H1 (cell line): ENCODE results near the gene SVEP1. TPM values are rescaled to one million over a fixed set of nuclear protein-coding genes. Genes with fewer than 3 reads are reported as not detected.

Experiments
- CTCF ChIA-PET: fragments of 300-600 bp; sonication (Branson Sonifier 250); formaldehyde crosslinking; loops from one replicate; lab custom pipeline; 2021; ENCODE audit not compliant: partially characterized antibody; lab: Charles Lee
- POLR2A ChIA-PET: fragments of 300-600 bp; sonication (Branson Sonifier 250); formaldehyde crosslinking; loops from one replicate; lab custom pipeline; 2021; ENCODE audit warnings: inconsistent platforms; ENCODE audit not compliant: partially characterized antibody; lab: Charles Lee
- DNase-seq, 2 experiments: peaks; one replicate each; pipeline versions ENCODE4 v3.0.0 to v3.0.0-alpha.2; 2010 to 2022; ENCODE audit warnings: low spot score in 2 of 2, low read depth in 1 of 2, mixed read lengths in 1 of 2
- FAIRE-seq: peaks from 2 replicates; lab custom pipeline; 2011; peaks lifted over from hg19 to GRCh38; lab: Jason Lieb, UNC
- H2AFZ ChIP-seq: 2 replicates; pipeline ENCODE4 v1.8.1; 2012; ENCODE audit warnings: low read length, inconsistent platforms
- H2AK5ac ChIP-seq: 2 replicates; pipeline ENCODE4 v1.6.1; 2013; ENCODE audit warnings: low read depth, low read length
- H2BK120ac ChIP-seq: replicated peaks from 2 replicates; pipeline ENCODE3; 2013; ENCODE audit warnings: low read depth, low read length, inconsistent platforms
- H2BK12ac ChIP-seq: 2 replicates; pipeline ENCODE4 v1.6.1; 2013; ENCODE audit warnings: low read depth, low read length
- H2BK15ac ChIP-seq: 2 replicates; pipeline ENCODE4 v1.6.1; 2013; ENCODE audit warnings: low read length
- H2BK20ac ChIP-seq: 2 replicates; pipeline ENCODE4 v1.6.1; 2013; ENCODE audit warnings: low read length
- H2BK5ac ChIP-seq: 2 replicates; pipeline ENCODE4 v1.6.1; 2013; ENCODE audit warnings: low read depth, low read length
- H3K14ac ChIP-seq: 2 replicates; pipeline ENCODE4 v1.6.1; 2013; ENCODE audit warnings: inconsistent platforms; ENCODE audit not compliant: insufficient read length
- H3K18ac ChIP-seq: 2 replicates; pipeline ENCODE4 v1.6.1; 2013; ENCODE audit warnings: low read length; ENCODE audit errors: extremely low read depth
- H3K23ac ChIP-seq: 2 replicates; pipeline ENCODE4 v1.6.1; 2013; ENCODE audit warnings: inconsistent platforms; ENCODE audit not compliant: insufficient read length
- H3K23me2 ChIP-seq: 2 replicates; pipeline ENCODE4 v1.6.1; 2013; ENCODE audit warnings: low read depth, low read length
- H3K27ac ChIP-seq: 2 replicates; pipeline ENCODE4 v1.6.1; 2011; ENCODE audit warnings: low read depth, low read length, inconsistent platforms
- H3K27me3 ChIP-seq, 4 experiments: replicated peaks in 1 of 4; 1 replicate in 1 of 4; 2 replicates in 3 of 4; pipeline versions ENCODE4 v1.6.1 to v1.8.1; 2011 to 2013; ENCODE audit warnings: low read length in 3 of 4, mild to moderate bottlenecking in 3 of 4, inconsistent platforms in 2 of 4, mixed read lengths in 2 of 4, moderate library complexity in 1 of 4; ENCODE audit not compliant: control insufficient read depth in 3 of 4, insufficient read depth in 3 of 4; ENCODE audit errors: extremely low read depth in 1 of 4
- H3K36me3 ChIP-seq, 4 experiments: 2 replicates each; pipeline versions ENCODE4 v1.6.1 to v1.8.1; 2011 to 2013; ENCODE audit warnings: mild to moderate bottlenecking in 4 of 4, low read length in 3 of 4, moderate library complexity in 2 of 4, control low read depth in 1 of 4, inconsistent platforms in 1 of 4; ENCODE audit not compliant: insufficient read depth in 4 of 4, control insufficient read depth in 2 of 4
- H3K4ac ChIP-seq: replicated peaks from 2 replicates; pipeline ENCODE3; 2013; ENCODE audit warnings: low read length, low read depth, mixed read lengths, inconsistent platforms; ENCODE audit not compliant: insufficient read length
- H3K4me1 ChIP-seq, 4 experiments: replicated peaks in 1 of 4; 1 replicate in 1 of 4; 2 replicates in 3 of 4; pipeline versions ENCODE4 v1.6.1 to v1.8.1; 2011 to 2013; ENCODE audit warnings: low read length in 3 of 4, inconsistent platforms in 2 of 4, mixed read lengths in 1 of 4; ENCODE audit not compliant: insufficient read depth in 4 of 4, control insufficient read depth in 3 of 4
- H3K4me2 ChIP-seq, 2 experiments: 2 replicates each; pipeline versions ENCODE4 v1.6.1 to v1.8.1; 2011 to 2013; ENCODE audit warnings: low read depth in 2 of 2, low read length in 2 of 2, control low read depth in 1 of 2, inconsistent platforms in 1 of 2, mild to moderate bottlenecking in 1 of 2; ENCODE audit not compliant: insufficient read depth in 1 of 2
- H3K4me3 ChIP-seq, 4 experiments: fragments of 200-600, 300-600 bp in 1 of 4; sonication (generic), shearing (Covaris generic), sonication (Bioruptor Twin) in 1 of 4; 2 replicates each; pipeline versions ENCODE4 v1.5.1 to v1.8.1; 2011 to 2016; ENCODE audit warnings: low read length in 4 of 4, low read depth in 3 of 4, control low read depth in 2 of 4, inconsistent platforms in 2 of 4, mild to moderate bottlenecking in 2 of 4, mixed read lengths in 1 of 4, moderate library complexity in 1 of 4; ENCODE audit not compliant: insufficient read depth in 2 of 4; ENCODE audit errors: extremely low read depth in 1 of 4
- H3K56ac ChIP-seq: replicated peaks from 2 replicates; pipeline ENCODE3; 2013; ENCODE audit warnings: low read depth, mild to moderate bottlenecking, mixed read lengths, low read length, inconsistent platforms; ENCODE audit not compliant: insufficient read length
- H3K79me1 ChIP-seq: 2 replicates; pipeline ENCODE4 v1.6.1; 2013; ENCODE audit warnings: low read depth, low read length, control low read depth
- H3K79me2 ChIP-seq, 2 experiments: 2 replicates each; pipeline versions ENCODE4 v1.6.1 to v1.8.1; 2012 to 2013; ENCODE audit warnings: low read length in 2 of 2, mild to moderate bottlenecking in 2 of 2, inconsistent platforms in 1 of 2; ENCODE audit not compliant: insufficient read depth in 2 of 2, control insufficient read depth in 1 of 2
- H3K9ac ChIP-seq, 4 experiments: replicated peaks in 1 of 4; 1 replicate in 1 of 4; 2 replicates in 3 of 4; pipeline versions ENCODE4 v1.6.1 to v1.8.1; 2011 to 2013; ENCODE audit warnings: low read depth in 3 of 4, low read length in 3 of 4, control low read depth in 2 of 4, mild to moderate bottlenecking in 2 of 4, moderate library complexity in 2 of 4, inconsistent platforms in 1 of 4; ENCODE audit errors: extremely low read depth in 1 of 4
- H3K9me3 ChIP-seq, 2 experiments: 2 replicates each; pipeline versions ENCODE4 v1.6.1 to v1.8.1; 2012 to 2013; ENCODE audit warnings: mild to moderate bottlenecking in 2 of 2, moderate library complexity in 2 of 2, control low read depth in 1 of 2, inconsistent platforms in 1 of 2, low read depth in 1 of 2, low read length in 1 of 2, mixed read lengths in 1 of 2; ENCODE audit not compliant: insufficient read depth in 2 of 2
- H4K20me1 ChIP-seq, 2 experiments: replicated peaks in 1 of 2; 2 replicates each; pipeline versions ENCODE3 to v1.8.1; 2011 to 2013; ENCODE audit warnings: inconsistent platforms in 2 of 2, low read length in 2 of 2, mild to moderate bottlenecking in 1 of 2; ENCODE audit not compliant: insufficient read depth in 2 of 2, control insufficient read depth in 1 of 2
- H4K5ac ChIP-seq: 2 replicates; pipeline ENCODE4 v1.6.1; 2013; ENCODE audit warnings: low read length, low read depth, mixed read lengths, inconsistent platforms; ENCODE audit not compliant: insufficient read length
- H4K8ac ChIP-seq: 2 replicates; pipeline ENCODE4 v1.8.0; 2013; ENCODE audit warnings: mild to moderate bottlenecking, moderate library complexity, low read length, inconsistent platforms; ENCODE audit not compliant: insufficient read depth; ENCODE audit errors: extremely low read depth
- H4K91ac ChIP-seq: replicated peaks from 2 replicates; pipeline ENCODE3; 2013; ENCODE audit warnings: low read length, mixed read lengths, inconsistent platforms; ENCODE audit not compliant: insufficient read length
- CHD2 ChIP-seq: IDR thresholded peaks from 2 replicates; pipeline ENCODE4 v1.6.1; 2012; ENCODE audit warnings: low read length, improper control_type of control experiment
- EP300 ChIP-seq, 2 experiments: IDR thresholded peaks; 1 replicate in 1 of 2; 2 replicates in 1 of 2; pipeline ENCODE4 v1.6.1; 2011 to 2012; ENCODE audit warnings: low read depth in 2 of 2, low read length in 2 of 2, mild to moderate bottlenecking in 2 of 2, borderline replicate concordance in 1 of 2, inconsistent platforms in 1 of 2, moderate library complexity in 1 of 2
- PHF8 ChIP-seq: fragments of 200-600 bp; sonication (generic); conservative IDR thresholded peaks from 2 replicates; pipeline ENCODE4 v1.7.1; 2012; ENCODE audit warnings: low read depth, mild to moderate bottlenecking, inconsistent platforms, low read length, moderate library complexity
- POLR2A ChIP-seq, 2 experiments: IDR thresholded peaks; 1 replicate in 1 of 2; 2 replicates in 1 of 2; pipeline ENCODE4 v1.6.1; 2011; ENCODE audit warnings: low read depth in 2 of 2, low read length in 2 of 2, mild to moderate bottlenecking in 2 of 2; ENCODE audit errors: control extremely low read depth in 1 of 2
- POLR2AphosphoS5 ChIP-seq: IDR thresholded peaks from 2 replicates; pipeline ENCODE4 v1.6.1; 2011; ENCODE audit warnings: low read depth, low read length
- SIN3A ChIP-seq, 2 experiments: IDR thresholded peaks in 1 of 2; conservative IDR thresholded peaks in 1 of 2; 2 replicates each; pipeline ENCODE4 v1.6.1; 2011 to 2012; ENCODE audit warnings: low read length in 2 of 2, improper control_type of control experiment in 1 of 2, low read depth in 1 of 2, mild to moderate bottlenecking in 1 of 2
- ZNF274 ChIP-seq: IDR thresholded peaks from 2 replicates; pipeline ENCODE4 v1.7.0; 2012; ENCODE audit warnings: low read length, borderline replicate concordance; ENCODE audit errors: extremely low read depth
- WGBS, 2 experiments: shearing (Covaris generic) in 1 of 2; methylation state at CpG; one replicate each; pipeline versions ENCODE4 v1.1.6 to v1.1.7; 2013 to 2015; ENCODE audit warnings: low lambda C conversion rate in 2 of 2, mixed read lengths in 2 of 2, inconsistent platforms in 1 of 2, low coverage in 1 of 2, missing lambda C conversion rate in 1 of 2; ENCODE audit not compliant: insufficient replicate concordance in 2 of 2, insufficient coverage in 1 of 2, insufficient read length in 1 of 2; ENCODE audit errors: extremely low coverage in 1 of 2, missing lambda C conversion rate in 1 of 2; 5-methylcytosine and 5-hydroxymethylcytosine counted together
- polyA plus RNA-seq, 7 experiments: library from polyadenylated mRNA; depleted of rRNA in 3 of 7; stranded (reverse) in 5 of 7; unstranded in 2 of 7; fragments of >200 nt in 5 of 7; fragments of 200-250 nt in 2 of 7; gene quantifications; 1 replicate in 5 of 7; 2 replicates in 1 of 7; 4 replicates in 1 of 7; pipeline versions ENCODE4 v1.2.1 to v1.2.3, GENCODE V29; 2011 to 2013; ENCODE audit warnings: missing spikeins in 2 of 7, mixed read lengths in 2 of 7
- total RNA-seq: library from RNA; stranded (reverse); fragmentation: NEBNext Ultra II Directional; extraction: Animal tissue kit (Norgen Biotek cat#: 25700); gene quantifications from 2 replicates; pipeline ENCODE4 v1.2.1, GENCODE V29; 2021

SVEP1 gene
- total and polyA plus RNA-seq, 2 of the 8 experiments (the other 6 are each of a cell fraction or from before 2014, with no cell fraction given), result 0.11 to 0.37 TPM

DNA sequence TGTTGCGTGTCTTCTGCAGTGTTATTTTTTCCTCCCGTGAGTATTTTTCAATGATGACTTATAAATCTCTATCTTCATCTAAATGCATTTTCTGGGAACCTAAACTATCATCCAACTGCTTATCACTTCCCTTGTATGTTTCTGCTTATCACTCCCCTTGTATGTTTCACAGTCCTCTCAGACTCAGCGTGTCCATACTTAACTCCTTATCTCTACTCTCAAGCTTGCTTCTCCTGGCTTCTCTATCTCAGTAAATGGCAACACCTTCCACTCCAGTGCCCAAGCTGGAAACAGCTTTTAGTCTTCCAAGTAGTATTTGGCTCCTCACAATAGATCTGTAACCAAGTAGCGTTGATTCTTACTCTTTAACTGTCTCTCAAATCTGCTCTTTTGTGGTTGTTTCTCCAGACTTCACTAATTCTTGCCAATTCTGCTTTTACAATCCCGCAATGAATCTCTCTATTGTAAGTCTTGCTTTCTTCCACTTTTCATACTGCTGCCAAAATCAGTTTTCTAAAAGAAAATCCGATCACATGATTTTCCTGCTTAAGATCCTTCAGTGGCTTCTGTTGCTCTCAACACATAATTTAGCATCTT, 208.0 kb downstream of the SVEP1 start:
- ChIA-PET POLR2A (no interaction called here), CTCF (interaction anchor here (1.3 to 1.6 kb wide), 3 partner anchors 10 to 252 kb away, joined by 5 read pairs; no protein-coding TSS in a partner anchor)
- no peak overlapping the region for H2BK120ac ChIP-seq
- no peaks in the 10 kb centered on the region for H3K36me3 ChIP-seq
- H2AK5ac ChIP-seq, result no peak overlapping the region
- H3K4ac ChIP-seq, result no peak overlapping the region
- H3K9me3 ChIP-seq, result no peaks in the 10 kb centered on the region
- H3K4me2 ChIP-seq, result no peak overlapping the region
- no peak overlapping the region for H3K9ac ChIP-seq
- no peak overlapping the region for H2BK12ac ChIP-seq
- no peak overlapping the region for H3K14ac ChIP-seq
- H3K23me2 ChIP-seq, result no peaks in the 10 kb centered on the region
- H3K27ac ChIP-seq, result no peak overlapping the region
- no peak overlapping the region for H2BK5ac ChIP-seq
- H3K18ac ChIP-seq, result no peak overlapping the region
- H4K5ac ChIP-seq, result no peak overlapping the region
- TF ChIP-seq CHD2 (no peak), PHF8 (no peak), POLR2A (IDR thresholded peaks at IDR 0.05; ENCODE audit: control extremely low read depth in 1 of 2, low read depth in 2 of 2, low read length in 2 of 2) (no peak), ZNF274 (no peak), POLR2AphosphoS5 (no peak), EP300 (IDR thresholded peaks at IDR 0.05; ENCODE audit: borderline replicate concordance in 1 of 2, low read depth in 2 of 2, low read length in 2 of 2) (no peak), SIN3A (conservative IDR thresholded peaks at IDR 0.05 in 1 of 2, IDR thresholded peaks at IDR 0.05 in 1 of 2; ENCODE audit: low read depth in 1 of 2, low read length in 2 of 2) (no peak)
- H3K56ac ChIP-seq, result no peak overlapping the region
- no peak overlapping the region for H3K4me3 ChIP-seq
- no peaks in the 10 kb centered on the region for H3K79me2 ChIP-seq
- no peak for FAIRE-seq
- no peak overlapping the region for H4K91ac ChIP-seq
- 89% methylated on average over 6 of the region's 6 CpGs; no CpG with 5 or more reads in 1 of the 2 experiments for WGBS, 2 experiments
- no peak overlapping the region for H2BK15ac ChIP-seq
- H4K20me1 ChIP-seq, result no peaks in the 10 kb centered on the region
- no peak overlapping the region for H2AFZ ChIP-seq
- H2BK20ac ChIP-seq, result no peak overlapping the region
- no peak overlapping the region for H4K8ac ChIP-seq
- no peaks in the 10 kb centered on the region for H3K79me1 ChIP-seq
- H3K27me3 ChIP-seq, result no peaks in the 10 kb centered on the region
- DNase-seq, result no peak
- H3K23ac ChIP-seq, result no peak overlapping the region
- no peaks in the 10 kb centered on the region for H3K4me1 ChIP-seq
